HG02610 (cell line): Measurements from ENCODE around the gene NME3.

ENCODE experiments used
- ATAC-seq: cut with Tn5 transposase; IDR thresholded peaks from one replicate; pipeline ENCODE4 v1.9.1; 2021; ENCODE audit warnings: mild to moderate bottlenecking, moderate library complexity; ENCODE audit not compliant: unreplicated experiment

NME3 gene

GRCh38 chr16:1770328-1771187 lies 785 bp downstream of the NME3 start:
- no peak for ATAC-seq

DNA sequence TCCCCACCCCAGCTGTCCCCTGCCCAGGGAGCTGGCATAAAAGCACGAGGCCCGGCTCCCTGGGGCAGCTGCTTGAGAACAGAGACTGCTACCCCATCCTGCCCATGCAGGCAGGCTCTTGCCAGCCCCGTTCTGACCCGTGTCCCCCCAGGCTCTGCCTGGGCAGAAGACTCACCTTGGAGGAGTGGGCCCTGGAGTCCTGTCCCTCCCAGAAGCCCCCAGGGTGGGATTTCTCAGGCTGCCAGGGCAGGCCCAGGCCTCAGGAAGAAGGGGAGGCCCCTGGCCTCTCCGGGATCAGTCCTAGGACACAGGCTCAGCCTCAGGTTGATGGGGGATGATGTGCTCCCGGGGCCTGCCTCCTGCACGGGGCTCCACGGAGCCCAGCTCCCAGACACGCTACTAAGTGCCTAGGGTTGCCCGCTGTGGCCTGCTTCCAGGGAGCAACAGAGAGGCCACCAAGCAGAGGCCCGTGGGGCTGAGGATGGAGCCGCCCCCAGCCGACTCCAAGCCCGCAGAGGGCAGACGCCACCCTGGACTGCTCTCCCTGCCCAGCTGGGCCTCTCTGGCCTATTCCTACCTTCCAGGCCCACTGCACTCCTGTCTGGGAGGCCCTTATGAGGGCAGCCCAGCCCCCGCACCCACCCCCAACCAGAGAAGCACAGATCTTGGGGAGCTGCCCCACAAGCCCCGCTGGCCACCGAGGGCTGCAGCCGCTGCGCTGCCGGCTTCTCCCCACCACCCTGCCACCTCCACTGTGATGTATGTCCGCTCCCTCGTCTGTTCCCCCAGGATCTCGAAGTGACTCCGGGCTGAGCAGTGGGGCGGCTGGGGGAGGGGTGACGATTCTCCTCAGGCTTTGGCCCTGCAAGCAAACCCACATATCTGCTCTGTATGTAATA lies 1.7 kb downstream of the NME3 start:
- no peak for ATAC-seq

DNA sequence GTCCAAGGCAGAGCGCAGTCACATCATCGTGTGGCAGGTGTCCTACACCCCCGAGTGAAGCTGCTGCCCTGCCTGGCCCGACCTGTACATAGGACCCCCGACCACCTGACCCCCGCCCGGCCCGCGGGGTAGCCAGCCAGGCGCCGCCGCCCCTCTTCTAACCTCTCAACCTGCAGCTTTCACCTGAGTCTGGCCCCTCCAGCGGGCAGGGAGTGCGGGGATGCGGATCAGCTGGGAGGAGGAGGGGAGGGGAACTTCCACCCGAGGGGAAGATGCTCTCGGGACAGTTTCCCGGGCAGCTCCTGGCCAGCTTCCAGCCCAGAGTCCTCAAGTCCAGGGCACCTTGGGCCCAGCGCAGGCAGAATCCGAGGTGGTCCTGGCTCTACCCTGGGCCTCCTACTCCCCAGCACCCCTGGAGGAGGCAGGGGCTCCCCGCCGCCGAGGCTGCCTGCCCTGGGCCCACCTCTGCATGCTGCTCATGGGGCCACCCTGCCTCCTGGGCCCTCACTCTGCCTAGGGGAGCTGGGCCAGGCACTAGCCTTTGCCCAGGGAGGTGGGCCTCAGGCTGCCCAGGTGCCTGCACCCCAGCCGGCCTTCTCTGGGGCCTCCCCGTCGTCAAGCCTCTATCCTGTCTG lies 2.5 kb downstream of the NME3 start:
- no peak for ATAC-seq

GRCh38 chr16:1768061-1768766 lies 3.1 kb downstream of the NME3 start:
- no peak for ATAC-seq

DNA sequence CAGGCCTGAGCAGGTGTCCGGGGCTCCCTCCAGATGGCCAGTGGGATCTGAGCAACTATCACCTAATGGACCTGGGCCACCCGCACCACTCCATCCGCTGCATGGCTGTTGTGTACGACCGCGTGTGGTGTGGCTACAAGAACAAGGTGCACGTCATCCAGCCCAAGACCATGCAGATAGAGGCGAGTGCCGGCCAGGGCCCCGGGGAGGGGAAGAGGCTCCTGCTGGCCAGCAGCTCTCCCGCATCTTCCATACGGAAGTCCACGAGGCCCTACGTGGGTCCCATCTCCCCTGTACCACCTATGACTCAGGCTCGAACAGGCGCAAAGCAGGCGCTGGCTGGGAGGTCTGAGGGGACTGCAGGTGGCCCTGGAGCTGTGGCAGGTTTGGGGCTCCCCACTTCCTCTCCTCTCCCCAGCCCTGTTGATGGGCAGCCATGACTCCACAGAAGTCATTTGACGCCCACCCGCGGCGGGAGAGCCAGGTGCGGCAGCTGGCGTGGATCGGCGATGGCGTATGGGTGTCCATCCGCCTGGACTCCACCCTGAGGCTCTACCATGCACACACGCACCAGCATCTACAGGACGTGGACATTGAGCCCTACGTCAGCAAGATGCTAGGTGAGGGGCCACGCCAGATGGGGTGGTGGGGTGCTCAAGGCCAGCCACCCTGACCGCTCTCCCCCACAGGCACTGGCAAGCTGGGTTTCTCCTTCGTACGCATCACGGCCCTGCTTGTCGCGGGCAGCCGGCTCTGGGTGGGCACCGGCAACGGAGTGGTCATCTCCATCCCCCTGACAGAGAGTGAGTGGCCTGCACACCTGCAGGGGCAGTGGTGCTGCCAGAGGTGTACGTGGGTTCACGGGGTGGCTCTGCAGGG lies 4.0 kb downstream of the NME3 start:
- no peak for ATAC-seq

DNA sequence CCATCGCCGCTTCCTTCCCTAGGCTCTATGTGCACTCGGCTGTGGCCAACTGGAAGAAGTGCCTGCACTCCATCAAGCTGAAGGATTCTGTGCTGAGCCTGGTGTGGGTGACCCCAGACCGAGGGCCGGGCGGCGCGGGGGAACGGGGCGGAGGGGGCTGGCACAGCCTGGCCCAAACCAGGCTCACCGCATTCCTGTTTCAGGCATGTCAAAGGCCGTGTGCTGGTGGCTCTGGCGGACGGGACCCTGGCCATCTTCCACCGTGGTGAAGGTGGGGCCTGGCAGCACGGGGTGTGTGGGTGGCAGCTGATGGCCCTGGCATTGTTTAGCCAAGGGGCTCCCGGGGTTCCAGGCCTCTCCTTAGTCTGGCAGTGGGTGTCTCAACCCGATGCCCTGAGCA lies 4.6 kb downstream of the NME3 start:
- ATAC-seq, result no peak

- no peak for ATAC-seq
Observed at GRCh38 chr16:1766231-1766630, 5.1 kb downstream of the NME3 start.

GRCh38 chr16:1765826-1766225 lies 5.5 kb downstream of the NME3 start:
- no peak for ATAC-seq

DNA sequence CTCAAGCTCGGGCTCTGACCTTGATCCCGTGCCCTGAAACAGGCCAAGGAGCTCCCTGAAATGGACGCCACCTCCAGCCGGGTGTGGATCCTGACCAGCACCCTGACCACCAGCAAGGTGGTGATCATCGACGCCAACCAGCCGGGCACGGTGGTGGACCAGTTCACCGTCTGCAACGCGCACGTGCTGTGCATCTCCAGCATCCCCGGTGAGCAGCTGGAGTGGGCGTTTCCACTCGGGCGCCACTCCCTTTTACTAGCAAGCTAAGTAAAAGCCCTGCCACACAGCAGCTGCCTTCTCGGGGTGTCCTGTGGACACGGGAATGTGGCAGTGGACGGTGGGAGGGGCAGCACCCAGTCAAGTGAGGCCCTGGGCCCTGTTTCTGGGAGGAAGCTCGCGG lies 6.4 kb downstream of the NME3 start:
- ATAC-seq, result no peak

GRCh38 chr16:1763521-1764511 lies 7.5 kb downstream of the NME3 start:
- no peak for ATAC-seq

- ATAC-seq, result no peak
Observed at GRCh38 chr16:1762879-1763520, 8.3 kb downstream of the NME3 start.

DNA sequence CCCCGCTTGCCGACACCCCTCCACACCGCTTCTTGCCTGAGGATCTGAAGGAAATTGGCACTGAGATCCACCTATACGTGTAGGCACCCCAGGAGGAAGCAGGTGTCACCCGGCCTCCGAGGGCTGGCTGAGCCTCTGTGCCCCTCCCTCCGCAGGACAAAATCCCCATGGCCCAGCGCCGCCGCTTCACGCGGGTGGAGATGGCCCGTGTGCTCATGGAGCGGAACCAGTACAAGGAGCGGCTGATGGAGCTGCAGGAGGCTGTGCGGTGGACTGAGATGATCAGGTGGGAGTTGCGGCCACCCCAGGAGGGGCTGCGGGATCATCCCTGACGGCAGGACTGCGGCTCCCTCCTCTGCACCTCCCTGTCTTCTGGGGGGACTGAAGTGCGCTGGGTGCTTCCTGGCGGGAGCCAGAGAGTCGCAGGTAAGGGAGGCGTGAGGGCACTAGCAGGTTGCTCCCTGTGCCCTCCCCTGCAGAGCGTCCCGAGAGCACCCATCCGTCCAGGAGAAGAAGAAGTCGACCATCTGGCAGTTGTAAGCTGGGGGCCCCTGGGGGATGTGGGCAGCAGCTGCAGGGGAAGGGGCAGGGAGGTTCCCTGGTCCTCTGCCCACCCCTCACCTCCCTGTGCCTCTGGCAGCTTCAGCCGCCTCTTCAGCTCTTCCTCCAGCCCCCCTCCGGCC lies 9.0 kb downstream of the NME3 start:
- no peak for ATAC-seq

DNA sequence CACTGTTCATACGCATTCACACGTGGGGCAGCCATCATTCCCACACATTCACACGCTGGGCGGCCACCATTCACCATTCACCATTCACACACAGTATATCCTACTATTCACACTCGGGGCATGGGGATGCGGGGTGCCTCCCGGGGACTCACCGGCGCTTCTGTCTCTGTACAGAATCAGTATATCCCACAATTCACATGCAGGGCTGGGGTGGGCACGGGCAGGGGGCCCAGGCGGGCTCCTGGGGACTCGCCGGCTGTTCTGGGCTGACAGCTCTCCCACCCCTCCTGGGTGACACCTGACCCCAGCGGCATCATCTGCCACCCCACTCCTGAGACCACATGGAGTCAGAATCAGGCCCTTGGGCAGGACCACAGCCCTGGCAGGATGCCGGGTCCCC lies 9.6 kb downstream of the NME3 start:
- no peak for ATAC-seq

DNA sequence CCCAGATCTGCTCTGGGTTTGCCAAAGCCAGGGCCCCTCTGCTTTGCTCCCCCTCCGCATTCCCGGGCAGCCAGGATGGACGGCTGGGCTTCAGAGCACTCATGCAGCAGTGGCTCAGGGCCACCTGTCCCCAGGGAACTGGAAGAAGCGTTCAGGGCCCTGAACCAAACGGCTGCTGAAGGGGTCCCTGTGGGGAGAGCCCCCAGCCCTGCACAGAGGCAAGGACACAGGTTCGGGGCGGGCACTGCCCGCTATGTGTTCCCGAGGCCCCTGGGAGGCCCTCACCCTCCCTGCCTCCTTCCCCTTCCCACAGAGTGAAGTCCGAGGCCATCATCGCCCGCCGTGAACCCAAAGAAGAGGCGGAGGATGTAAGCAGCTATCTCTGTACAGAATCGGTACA lies 10.4 kb downstream of the NME3 start:
- no peak for ATAC-seq

DNA sequence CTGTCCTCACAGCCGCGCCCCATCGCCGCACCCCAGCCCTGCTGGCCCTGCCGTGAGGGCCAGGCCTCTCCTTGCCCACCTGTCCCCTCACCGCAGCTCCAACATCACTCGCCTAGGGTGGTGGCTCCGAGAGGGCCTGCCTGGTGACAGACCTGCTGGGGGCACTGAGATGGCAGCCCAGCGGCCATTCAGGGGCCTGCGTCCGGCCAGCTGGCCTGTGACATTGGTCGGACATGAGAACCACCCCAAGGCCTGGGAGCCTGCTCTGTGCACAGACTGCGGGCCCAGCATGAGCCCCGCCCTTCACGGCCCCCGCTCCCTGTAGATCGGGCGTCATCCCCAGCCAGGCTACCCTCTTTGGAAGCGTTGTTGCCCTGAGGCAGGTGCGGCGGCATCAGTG lies 11.8 kb downstream of the NME3 start:
- ATAC-seq, result no peak

- ATAC-seq, result no peak
Observed at GRCh38 chr16:1758923-1759322, 12.4 kb downstream of the NME3 start.

GRCh38 chr16:1757714-1758461 lies 13.5 kb downstream of the NME3 start:
- ATAC-seq, result no peak
